Omental fat pad (tissue), 4 donors: ENCODE results near the gene ARID3C. TPM values are rescaled to one million over a fixed set of nuclear protein-coding genes. Genes with fewer than 3 reads are reported as not detected.

Source experiments
- ATAC-seq: fragments of 150-250 bp; one replicate; pipeline ENCODE4 v1.9.1; 2016; ENCODE audit warnings: mild to moderate bottlenecking, moderate library complexity; ENCODE audit not compliant: low FRiP score
- DNase-seq: peaks from one replicate; pipeline ENCODE4 v3.0.0-alpha.2; 2019; ENCODE audit warnings: low spot score
- total RNA-seq, 4 donors: library from RNA; depleted of rRNA; stranded (reverse); fragments of >200 nt; gene quantifications; one replicate each; pipeline ENCODE4 v1.1.0, GENCODE V29; 2016
- TF ChIP-seq, protein P1 (sequence below), 3 donors: fragments of 450-650 bp; IDR thresholded peaks; one replicate each; pipeline ENCODE4 v1.5.1; 2016 to 2017; ENCODE audit warnings: antibody characterized with exemption in 3 of 3, mild to moderate bottlenecking in 3 of 3, moderate library complexity in 2 of 3

Gene ARID3C
- total RNA-seq, 4 donors from 2014 or later, result not detected

DNA sequence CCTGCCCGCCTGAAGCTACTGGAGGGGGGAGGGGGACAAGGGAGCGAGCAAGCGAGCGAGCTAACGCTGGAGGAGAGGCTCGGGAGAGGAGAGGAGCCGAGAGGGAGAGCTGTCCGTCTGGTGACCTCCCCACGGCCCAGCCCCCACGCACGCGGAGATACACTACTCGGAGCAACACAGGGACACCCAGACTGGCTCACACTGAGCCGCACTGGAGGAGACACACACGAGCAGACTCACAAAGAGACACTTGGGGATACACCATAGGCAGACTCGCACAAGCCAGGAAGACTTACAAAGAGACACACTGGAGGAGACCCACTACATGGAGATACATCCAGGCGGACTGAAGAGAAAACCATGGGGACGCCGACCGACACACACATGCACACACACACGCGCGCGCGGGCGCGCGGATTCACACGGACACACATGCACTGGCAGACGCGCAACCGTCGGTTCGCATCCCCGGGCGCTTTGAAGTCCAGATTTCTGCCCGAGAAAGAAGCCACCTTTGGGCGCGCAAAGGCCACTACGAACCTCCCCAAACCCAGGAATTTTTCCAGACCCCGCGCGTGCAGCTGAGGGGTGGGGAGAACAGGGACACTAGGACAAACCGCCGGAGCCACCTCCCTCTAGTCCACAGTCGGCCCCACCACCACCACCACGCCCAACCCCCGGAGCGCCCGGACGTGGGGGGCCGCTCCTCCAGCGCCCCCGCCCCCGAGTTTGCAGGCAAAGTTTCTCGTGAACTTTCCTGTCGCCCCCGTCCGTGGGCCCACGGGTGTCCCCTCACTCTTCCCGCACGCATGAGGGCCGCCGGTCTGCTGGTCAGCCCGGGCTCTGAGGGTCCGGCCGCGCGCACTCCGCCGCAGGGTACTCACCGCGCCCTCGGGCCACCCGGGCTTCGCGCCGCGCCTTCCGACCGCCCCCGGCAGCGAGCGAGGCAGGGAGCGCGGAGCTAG is 39.9 kb downstream of the ARID3C start:
- DNase-seq (no peak), ATAC-seq (no peak)
- TF ChIP-seq, protein P1, sequence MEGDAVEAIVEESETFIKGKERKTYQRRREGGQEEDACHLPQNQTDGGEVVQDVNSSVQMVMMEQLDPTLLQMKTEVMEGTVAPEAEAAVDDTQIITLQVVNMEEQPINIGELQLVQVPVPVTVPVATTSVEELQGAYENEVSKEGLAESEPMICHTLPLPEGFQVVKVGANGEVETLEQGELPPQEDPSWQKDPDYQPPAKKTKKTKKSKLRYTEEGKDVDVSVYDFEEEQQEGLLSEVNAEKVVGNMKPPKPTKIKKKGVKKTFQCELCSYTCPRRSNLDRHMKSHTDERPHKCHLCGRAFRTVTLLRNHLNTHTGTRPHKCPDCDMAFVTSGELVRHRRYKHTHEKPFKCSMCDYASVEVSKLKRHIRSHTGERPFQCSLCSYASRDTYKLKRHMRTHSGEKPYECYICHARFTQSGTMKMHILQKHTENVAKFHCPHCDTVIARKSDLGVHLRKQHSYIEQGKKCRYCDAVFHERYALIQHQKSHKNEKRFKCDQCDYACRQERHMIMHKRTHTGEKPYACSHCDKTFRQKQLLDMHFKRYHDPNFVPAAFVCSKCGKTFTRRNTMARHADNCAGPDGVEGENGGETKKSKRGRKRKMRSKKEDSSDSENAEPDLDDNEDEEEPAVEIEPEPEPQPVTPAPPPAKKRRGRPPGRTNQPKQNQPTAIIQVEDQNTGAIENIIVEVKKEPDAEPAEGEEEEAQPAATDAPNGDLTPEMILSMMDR (IDR thresholded peaks at IDR 0.05), result no peak

GRCh38 chr9:34587271-34587670 is 41.6 kb downstream of the ARID3C start:
- ATAC-seq, result no peak
- DNase-seq, result no peak
- TF ChIP-seq, protein P1 (IDR thresholded peaks at IDR 0.05), result no peak

- DNase-seq, result no peak
- TF ChIP-seq, protein P1 (IDR thresholded peaks at IDR 0.05), result no peak
- no peak for ATAC-seq
Measured at GRCh38 chr9:34585946-34586669, 42.8 kb downstream of the ARID3C start.

GRCh38 chr9:34584970-34585369 is 43.9 kb downstream of the ARID3C start:
- TF ChIP-seq, protein P1 (IDR thresholded peaks at IDR 0.05), result no peak
- ATAC-seq (no peak), DNase-seq (no peak)

DNA sequence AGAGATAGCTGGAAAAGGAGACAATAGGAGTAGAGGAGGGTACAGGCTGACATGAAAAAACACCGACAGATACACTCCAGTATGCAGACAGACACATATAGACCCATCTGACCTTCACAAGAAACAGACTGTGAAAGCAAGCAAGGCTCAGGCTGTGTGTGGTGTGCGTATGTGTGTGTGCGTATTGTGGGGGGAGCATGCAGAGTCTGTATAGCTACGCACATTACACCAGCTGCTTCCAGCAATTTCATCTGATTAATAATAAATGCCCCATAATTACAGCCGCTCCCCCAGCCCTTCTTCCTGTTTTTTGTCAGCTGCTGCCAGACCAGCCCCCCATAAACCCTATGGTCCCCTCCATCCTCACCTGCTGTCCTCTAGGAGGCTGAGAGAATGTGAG is 46.1 kb downstream of the ARID3C start:
- TF ChIP-seq, protein P1 (IDR thresholded peaks at IDR 0.05), result no peak
- no peak for ATAC-seq
- no peak for DNase-seq

DNA sequence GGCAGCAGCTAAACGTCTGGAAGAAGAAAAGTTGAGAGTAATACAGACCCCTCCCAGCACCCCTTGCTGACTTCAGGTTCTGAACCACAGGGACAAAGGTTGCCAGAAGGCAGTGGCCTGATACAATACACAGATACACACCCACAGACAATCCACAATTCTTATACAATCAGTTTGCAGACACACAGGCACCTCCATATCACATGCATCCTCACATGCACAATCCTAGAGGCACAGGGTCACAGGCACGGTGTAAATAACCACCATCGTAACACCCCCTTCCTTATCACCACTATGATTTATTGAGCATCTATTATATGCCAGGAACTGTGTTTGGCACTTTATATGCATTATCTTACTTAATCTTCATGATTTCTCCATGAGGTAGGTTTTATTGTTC is 47.5 kb downstream of the ARID3C start:
- ATAC-seq, result no peak
- TF ChIP-seq, protein P1 (IDR thresholded peaks at IDR 0.05), result no peak
- no peak for DNase-seq
